ENCODE measurements around the gene COL9A3. TPM values are rescaled to one million over a fixed set of nuclear protein-coding genes. Genes with fewer than 3 reads are reported as not detected.

Gene COL9A3
- total and polyA plus RNA-seq, 2 of the 8 experiments (the other 6 are each of a cell fraction or from before 2014, with no cell fraction given): 21.7 to 80.1 TPM

GRCh38 chr20:62827311-62828038, 10.6 kb downstream of the COL9A3 start:
- no peaks in the 10 kb centered on the region for H3K79me1 ChIP-seq (ENCODE audit: low read depth, low read length)
- 93% methylated on average over 24 of the region's 29 CpGs; no CpG with 5 or more reads in 1 of the 2 experiments for WGBS, 2 experiments (ENCODE audit: extremely low coverage in 1 of 2, insufficient coverage in 1 of 2, insufficient read length in 1 of 2, insufficient replicate concordance in 2 of 2, low coverage in 1 of 2, low lambda C conversion rate in 2 of 2, missing lambda C conversion rate in 1 of 2)
- H3K36me3 ChIP-seq (ENCODE audit: control insufficient read depth in 2 of 4, insufficient read depth in 4 of 4, low read length in 3 of 4): peaks cover 0 to 16% (median 4%) of the 10 kb centered on the region in 4 experiments; a peak in 5 of 8 replicates
- POLR2A ChIA-PET (ENCODE audit: partially characterized antibody): interaction anchor here (0.7 to 1.8 kb wide), 3 partner anchors 12 to 232 kb away, joined by 3 to 11 read pairs (median 4); no protein-coding TSS in a partner anchor
- H4K8ac ChIP-seq (ENCODE audit: extremely low read depth, insufficient read depth, low read length): no peak overlapping the region
- DNase-seq (ENCODE audit: low read depth in 1 of 2, low spot score in 2 of 2) (no peak), FAIRE-seq (no peak)
- H3K27ac ChIP-seq (ENCODE audit: low read depth, low read length): no peak overlapping the region
- no peak overlapping the region for H4K5ac ChIP-seq (ENCODE audit: insufficient read length, low read depth, low read length)
- peaks cover 5 to 8% of the 10 kb centered on the region in 2 experiments for H4K20me1 ChIP-seq (replicated peaks in 1 of 2; ENCODE audit: control insufficient read depth in 1 of 2, insufficient read depth in 2 of 2, low read length in 2 of 2)
- H2BK20ac ChIP-seq (ENCODE audit: low read length): no peak overlapping the region
- no peak overlapping the region for H3K56ac ChIP-seq (replicated peaks; ENCODE audit: insufficient read length, low read depth, low read length)
- CTCF ChIA-PET (ENCODE audit: partially characterized antibody): no interaction called here
- no peak overlapping the region for H3K14ac ChIP-seq (ENCODE audit: insufficient read length)
- no peak overlapping the region for H2AK5ac ChIP-seq (ENCODE audit: low read depth, low read length)
- no peaks in the 10 kb centered on the region for H3K27me3 ChIP-seq (replicated peaks in 1 of 4; ENCODE audit: control insufficient read depth in 3 of 4, extremely low read depth in 1 of 4, insufficient read depth in 3 of 4, low read length in 3 of 4)
- H2BK12ac ChIP-seq (ENCODE audit: low read depth, low read length): no peak overlapping the region
- peaks cover 0 to 19% (median 12%) of the 10 kb centered on the region in 4 experiments; a peak in 5 of 7 replicates for H3K4me1 ChIP-seq (replicated peaks in 1 of 4; ENCODE audit: control insufficient read depth in 3 of 4, insufficient read depth in 4 of 4, low read length in 3 of 4)
- no peak overlapping the region for H4K91ac ChIP-seq (replicated peaks; ENCODE audit: insufficient read length, low read length)
- no peak overlapping the region for H2BK120ac ChIP-seq (replicated peaks; ENCODE audit: low read depth, low read length)
- H3K9me3 ChIP-seq (ENCODE audit: insufficient read depth in 2 of 2, low read depth in 1 of 2, low read length in 1 of 2): no peaks in the 10 kb centered on the region
- no peak for TF ChIP-seq SIN3A (conservative IDR thresholded peaks at IDR 0.05 in 1 of 2, IDR thresholded peaks at IDR 0.05 in 1 of 2; ENCODE audit: low read depth in 1 of 2, low read length in 2 of 2)
- TF ChIP-seq PHF8 (conservative IDR thresholded peaks at IDR 0.05; ENCODE audit: low read depth, low read length): no peak
- TF ChIP-seq, protein P1, sequence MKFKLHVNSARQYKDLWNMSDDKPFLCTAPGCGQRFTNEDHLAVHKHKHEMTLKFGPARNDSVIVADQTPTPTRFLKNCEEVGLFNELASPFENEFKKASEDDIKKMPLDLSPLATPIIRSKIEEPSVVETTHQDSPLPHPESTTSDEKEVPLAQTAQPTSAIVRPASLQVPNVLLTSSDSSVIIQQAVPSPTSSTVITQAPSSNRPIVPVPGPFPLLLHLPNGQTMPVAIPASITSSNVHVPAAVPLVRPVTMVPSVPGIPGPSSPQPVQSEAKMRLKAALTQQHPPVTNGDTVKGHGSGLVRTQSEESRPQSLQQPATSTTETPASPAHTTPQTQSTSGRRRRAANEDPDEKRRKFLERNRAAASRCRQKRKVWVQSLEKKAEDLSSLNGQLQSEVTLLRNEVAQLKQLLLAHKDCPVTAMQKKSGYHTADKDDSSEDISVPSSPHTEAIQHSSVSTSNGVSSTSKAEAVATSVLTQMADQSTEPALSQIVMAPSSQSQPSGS (IDR thresholded peaks at IDR 0.05; ENCODE audit: low read length): no peak
- TF ChIP-seq SAP30 (IDR thresholded peaks at IDR 0.05; ENCODE audit: insufficient read depth, insufficient replicate concordance, low read length): no peak
- no peak for TF ChIP-seq CBX8 (IDR thresholded peaks at IDR 0.05; ENCODE audit: borderline replicate concordance, low read depth, low read length)
- H3K4me3 ChIP-seq (ENCODE audit: extremely low read depth in 1 of 4, insufficient read depth in 2 of 4, low read depth in 3 of 4, low read length in 4 of 4): no peak overlapping the region
- no peak overlapping the region for H2BK15ac ChIP-seq (ENCODE audit: low read length)
- no peak overlapping the region for H3K18ac ChIP-seq (ENCODE audit: extremely low read depth, low read length)
- H3K4ac ChIP-seq (replicated peaks; ENCODE audit: insufficient read length, low read depth, low read length): no peak overlapping the region
- no peak overlapping the region for H3K9ac ChIP-seq (replicated peaks in 1 of 4; ENCODE audit: extremely low read depth in 1 of 4, low read depth in 3 of 4, low read length in 3 of 4)
- no peaks in the 10 kb centered on the region for H3K79me2 ChIP-seq (ENCODE audit: control insufficient read depth in 1 of 2, insufficient read depth in 2 of 2, low read length in 2 of 2)
- H3K23me2 ChIP-seq (ENCODE audit: low read depth, low read length): no peaks in the 10 kb centered on the region
- no peak overlapping the region for H3K4me2 ChIP-seq (ENCODE audit: insufficient read depth in 1 of 2, low read depth in 2 of 2, low read length in 2 of 2)
- H3K23ac ChIP-seq (ENCODE audit: insufficient read length): no peak overlapping the region
- H2BK5ac ChIP-seq (ENCODE audit: low read depth, low read length): no peak overlapping the region
- no peak overlapping the region for H2AFZ ChIP-seq (ENCODE audit: low read length)

Measured in H1 (cell line).